GM18505 (cell line): ENCODE data around the gene EPB41L4B.

Experiments
- ATAC-seq: cut with Tn5 transposase; IDR thresholded peaks from one replicate; pipeline ENCODE4 v1.9.1; 2021; ENCODE audit not compliant: unreplicated experiment
- POLR2A ChIP-seq: IDR thresholded peaks from 4 replicates; pipeline ENCODE4 v1.6.1; 2011; ENCODE audit warnings: borderline replicate concordance; ENCODE audit not compliant: insufficient read depth, insufficient read length; ENCODE audit errors: extremely low read depth

The EPB41L4B gene

DNA sequence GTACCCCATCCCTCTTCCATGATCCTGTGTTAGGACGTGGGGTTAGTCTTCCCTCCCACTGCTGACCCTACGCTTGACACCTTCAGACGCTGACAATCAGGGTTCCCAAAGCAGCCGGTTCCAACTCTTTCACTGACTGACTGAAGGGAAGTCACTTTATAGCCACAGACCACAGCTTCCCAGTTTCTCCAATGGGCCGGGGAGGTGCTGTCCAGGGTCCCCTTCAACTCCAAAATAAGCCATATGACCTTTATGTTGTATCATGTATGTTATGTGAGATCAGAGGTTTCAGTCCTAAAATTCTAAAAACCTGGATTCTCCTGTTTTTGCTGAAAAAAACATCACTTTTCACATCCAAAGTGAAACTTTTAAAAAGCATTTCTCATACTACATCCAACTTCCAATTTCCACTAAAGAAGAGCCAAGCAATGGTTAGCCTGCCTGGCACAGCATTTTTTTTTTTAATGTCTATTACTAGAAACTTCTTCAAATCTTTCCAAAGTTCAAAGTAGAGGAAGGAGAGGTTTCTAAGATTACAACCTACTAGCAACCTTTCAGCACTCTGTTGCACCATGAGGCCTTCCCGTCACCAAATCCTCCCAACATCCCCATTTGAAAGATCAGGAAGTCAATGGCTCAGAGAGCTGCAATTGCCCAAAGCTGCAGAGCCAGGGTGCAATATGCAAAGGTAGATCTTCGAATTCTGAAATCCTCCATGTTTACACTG, 5.2 kb downstream of the EPB41L4B start:
- TF ChIP-seq POLR2A: no peak
- ATAC-seq: no peak

DNA sequence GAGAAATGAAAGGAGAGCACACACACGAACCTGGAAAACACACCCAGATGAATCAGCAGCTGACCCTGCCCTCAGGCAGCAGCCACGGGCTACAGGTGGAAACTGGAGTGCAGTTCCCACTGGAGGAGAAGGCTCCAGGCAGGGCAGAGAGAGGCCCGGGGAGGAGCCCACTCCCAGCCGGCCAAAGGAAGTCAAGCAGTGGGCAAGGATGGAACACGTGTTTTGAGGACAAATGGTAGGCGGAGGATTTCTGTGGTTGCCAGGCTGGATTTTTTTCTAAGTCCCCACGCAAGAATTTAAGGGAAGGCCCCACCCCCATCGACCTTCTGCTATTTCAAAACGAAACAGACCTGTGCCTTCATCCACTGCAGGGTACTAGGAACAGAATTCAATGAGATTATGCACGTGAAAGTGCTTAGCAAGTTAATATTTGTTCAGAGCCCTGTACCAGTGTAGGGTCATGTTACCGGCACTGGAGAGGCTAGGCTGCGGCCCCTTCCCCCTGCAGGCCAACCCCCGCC, 6.8 kb downstream of the EPB41L4B start:
- no peak for ATAC-seq
- TF ChIP-seq POLR2A: no peak

DNA sequence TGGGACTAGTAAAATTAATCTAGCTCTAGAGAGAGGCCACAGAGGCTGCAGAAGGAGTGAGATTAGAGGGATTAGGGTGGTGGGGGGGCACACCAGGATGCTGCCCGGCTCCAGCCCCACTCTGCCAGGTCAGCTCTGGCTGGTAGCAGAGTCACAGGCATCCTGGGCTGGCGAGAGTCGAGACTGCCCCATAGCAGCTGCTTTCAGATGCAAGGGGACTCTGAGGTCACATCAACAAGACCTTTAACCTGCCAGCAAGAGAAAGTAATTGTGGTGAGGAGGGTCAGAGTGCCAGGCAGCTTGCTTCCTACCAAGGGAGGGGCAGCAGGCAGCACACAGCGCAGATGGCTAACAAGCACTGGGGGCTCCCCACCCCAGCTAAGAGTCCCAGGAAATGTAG, 7.5 kb downstream of the EPB41L4B start:
- TF ChIP-seq POLR2A: no peak
- ATAC-seq: no peak

DNA sequence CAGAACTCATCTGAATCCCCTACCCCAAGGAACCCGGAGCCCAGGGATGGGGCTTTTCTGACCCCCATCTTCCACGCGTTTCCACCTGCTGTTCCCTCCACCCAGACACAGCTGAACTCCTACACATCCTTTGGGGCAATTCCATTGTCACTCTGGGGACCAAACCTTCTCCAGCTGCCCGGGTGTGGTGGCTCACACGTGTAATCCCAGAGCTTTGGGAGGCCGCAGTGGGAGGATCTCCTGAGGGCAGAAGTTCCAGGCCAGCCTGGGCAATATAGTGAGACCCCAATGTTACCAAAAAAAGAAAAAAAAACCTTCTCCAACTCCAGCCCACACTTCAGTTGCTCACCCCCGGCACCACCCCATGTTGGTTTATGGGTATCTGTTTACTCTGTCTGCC, 8.1 kb downstream of the EPB41L4B start:
- ATAC-seq: no peak
- TF ChIP-seq POLR2A: no peak

DNA sequence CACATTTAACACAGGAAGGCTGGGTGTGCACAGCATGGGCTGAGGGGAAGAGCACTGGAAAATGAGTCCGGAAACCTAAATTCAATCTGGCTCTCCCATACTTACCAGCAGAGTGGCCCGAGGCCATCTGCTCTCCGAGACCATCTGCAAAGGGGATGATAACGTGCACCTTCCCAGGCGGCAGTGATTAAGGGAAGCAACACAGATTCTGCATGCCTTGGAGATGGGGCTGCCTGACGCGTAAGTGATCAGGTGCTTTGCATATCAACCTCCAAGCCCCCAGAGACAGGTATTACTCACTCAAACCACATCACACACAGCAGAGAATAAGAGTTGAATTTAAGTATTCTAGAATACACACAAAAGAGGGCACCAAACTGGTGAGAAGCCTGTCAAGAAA, 9.1 kb downstream of the EPB41L4B start:
- no peak for ATAC-seq

DNA sequence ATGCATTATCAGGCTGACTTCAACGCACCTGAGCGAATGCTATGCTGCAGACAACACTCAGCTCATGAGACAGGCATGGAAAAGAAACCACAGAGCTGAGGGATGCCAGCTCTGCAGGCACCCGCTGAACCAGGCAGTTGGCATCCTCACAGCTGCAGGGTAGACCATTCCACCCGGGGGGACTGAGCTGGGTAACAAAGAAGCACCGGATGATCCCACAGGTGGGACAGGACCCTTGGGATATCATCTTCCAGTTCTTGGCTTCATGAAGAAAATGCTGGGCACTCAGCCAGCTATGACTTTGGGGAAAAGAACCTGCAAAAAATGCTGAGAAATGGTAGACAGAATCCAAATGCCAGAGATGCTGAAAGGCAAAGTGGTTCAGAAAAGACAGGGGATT, 9.6 kb downstream of the EPB41L4B start:
- no peak for ATAC-seq
- no peak for TF ChIP-seq POLR2A

More for the DNA sequence above, 9.1 kb downstream of the EPB41L4B start:
- TF ChIP-seq POLR2A: no peak

DNA sequence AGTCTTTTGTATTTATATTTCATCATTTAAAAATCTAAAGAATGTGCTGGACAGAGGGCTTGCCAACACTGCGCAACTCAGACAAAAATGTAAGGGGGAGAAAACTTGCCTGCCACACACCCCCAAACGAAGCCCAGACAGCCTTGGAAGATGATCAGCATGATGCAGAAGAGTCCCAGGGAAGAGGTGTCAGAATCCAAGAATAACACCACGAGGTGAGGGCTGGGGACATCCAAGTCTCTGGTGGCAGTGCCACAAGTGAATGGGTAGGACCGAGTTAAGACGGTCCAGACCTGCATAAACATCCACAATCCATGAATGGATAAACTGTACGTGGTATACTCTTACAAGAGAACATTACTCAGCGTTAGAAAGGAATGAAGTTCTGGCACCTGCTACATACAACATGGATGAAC, 10.4 kb downstream of the EPB41L4B start:
- TF ChIP-seq POLR2A: no peak
- ATAC-seq: no peak

DNA sequence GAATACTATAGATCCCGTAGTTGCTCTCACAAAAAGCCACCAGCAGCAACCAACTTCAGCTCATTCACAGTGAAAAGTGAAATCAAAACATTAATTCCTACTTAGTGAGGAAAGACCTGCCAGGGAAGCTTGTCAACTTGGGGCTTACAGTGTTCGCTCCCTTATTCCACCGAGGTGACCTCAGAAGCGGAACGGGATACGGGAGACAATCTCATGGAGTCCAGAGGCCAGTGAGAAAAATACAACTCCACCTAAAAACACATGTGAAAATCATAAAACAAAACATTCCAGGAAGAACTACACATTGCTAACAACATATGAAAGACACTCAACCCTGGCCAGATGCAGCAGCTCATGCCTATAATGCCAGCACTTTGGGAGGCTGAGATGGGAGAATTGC, 11.6 kb downstream of the EPB41L4B start:
- no peak for ATAC-seq
- no peak for TF ChIP-seq POLR2A

DNA sequence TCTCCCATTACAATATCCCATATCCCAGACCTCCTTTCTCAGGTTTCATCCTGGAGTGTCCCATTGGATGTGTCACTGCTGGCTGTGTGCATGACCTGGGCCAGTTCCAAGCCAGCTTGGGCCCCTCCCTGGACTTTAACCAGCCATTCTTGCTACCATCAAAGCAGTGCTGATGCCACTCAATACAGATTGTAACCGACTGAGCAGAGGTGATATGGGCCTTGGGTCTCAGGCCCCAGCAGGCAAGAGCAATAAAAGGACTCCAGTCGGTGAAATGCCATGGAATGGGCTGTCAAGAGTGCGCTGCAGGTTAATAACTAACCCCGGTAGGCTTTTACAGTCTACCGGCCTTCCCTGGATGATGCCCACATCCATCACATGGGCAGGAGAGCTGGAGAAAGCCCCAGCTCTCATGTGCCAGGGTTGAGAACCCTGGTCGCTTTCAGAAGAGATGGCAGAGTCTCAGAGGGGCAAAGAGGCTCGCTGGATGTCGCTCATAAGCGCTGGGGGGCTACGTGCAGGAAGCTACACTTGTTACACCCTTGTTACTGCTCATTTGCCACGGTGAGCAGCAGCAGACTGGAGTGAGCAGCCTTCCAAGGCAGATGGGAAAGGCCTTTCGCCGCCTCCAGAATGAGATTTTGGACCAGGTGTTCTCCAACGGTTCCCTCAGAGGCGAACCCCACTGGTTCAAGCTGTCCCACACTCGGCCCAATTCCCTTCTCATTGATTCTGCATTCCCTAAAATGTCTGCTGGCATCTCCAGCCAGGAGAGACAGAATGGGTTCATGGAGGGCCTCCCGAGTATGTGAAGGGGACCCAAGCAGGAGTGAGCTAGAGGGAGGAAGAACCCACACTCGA, 13.2 kb downstream of the EPB41L4B start:
- ATAC-seq: no peak
- no peak for TF ChIP-seq POLR2A

DNA sequence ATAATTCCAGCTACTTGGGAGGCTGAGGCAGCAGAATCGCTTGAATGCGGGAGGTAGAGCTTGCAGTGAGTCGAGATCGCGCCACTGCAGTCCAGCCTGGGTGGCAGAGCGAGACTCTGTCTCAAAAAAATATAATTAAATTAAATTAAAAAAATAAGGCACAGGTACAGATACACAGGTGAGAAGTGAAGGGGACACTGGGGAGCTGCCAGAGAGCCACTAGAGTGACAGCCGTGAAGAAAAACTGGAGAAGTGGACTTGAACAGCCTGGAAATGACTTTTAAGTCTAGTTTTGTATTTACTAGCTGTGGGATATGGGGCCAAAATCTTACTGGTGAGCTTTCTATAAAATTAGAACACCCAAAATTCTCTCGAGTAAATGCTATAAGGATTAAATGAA, 15.1 kb downstream of the EPB41L4B start:
- TF ChIP-seq POLR2A: no peak
- ATAC-seq: no peak

DNA sequence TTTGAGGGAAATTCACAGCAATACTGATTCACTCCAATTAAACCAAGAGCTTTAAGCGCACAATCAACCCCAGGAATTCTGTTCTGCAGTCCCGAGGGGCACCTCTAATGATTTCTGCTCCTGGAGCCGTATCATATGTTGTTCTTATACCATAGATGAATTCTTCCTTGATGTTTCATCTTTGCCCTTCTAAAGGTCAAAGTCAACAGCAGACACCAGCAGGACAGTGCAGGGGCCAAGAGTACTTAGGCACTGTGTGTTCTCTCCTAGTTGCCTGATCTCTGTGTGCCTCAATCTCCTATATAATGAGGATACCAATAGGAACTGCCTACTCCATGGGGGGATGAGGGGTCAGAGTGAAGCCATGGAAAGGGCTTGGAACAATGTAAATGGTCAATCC, 16.5 kb downstream of the EPB41L4B start:
- no peak for ATAC-seq
- TF ChIP-seq POLR2A: no peak

DNA sequence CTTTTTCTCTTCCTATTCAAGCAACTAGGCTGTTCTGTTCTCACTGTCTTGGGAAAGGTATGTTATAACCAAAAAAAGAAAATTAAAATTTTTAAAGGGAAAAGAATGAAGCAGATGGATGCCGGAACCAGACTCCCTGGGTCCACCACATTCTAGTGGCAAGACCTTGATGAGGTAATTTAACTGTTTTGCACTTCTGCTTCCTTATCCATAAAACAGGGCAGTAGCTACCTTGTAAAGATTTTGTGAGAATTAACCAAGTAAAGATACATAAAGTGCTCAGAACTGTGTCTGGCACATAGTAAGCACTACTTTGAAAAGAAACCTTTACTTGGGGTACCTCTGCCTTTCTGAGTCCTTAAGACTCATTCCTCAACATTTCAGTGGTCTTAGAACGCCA, 17.0 kb downstream of the EPB41L4B start:
- no peak for TF ChIP-seq POLR2A
- ATAC-seq: no peak

DNA sequence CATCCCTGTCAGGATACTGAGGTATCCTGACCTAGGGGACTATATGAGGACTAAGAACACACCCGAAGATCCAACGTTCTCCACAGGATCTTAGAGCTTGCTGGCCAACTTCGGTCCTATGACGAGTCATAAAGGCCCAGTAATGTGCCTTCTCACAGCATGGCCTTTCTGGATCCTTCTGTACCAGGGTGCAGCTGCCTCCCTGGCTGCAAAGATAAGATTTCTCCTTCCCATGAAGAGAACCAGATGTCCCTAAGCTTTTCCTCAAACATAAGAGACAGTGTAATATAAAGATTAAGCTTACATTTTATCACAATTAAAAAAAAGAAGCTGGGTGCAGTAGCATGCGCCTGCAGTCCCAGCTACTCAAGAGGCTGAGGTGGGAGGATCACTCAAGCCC, 18.3 kb downstream of the EPB41L4B start:
- no peak for ATAC-seq
- no peak for TF ChIP-seq POLR2A

DNA sequence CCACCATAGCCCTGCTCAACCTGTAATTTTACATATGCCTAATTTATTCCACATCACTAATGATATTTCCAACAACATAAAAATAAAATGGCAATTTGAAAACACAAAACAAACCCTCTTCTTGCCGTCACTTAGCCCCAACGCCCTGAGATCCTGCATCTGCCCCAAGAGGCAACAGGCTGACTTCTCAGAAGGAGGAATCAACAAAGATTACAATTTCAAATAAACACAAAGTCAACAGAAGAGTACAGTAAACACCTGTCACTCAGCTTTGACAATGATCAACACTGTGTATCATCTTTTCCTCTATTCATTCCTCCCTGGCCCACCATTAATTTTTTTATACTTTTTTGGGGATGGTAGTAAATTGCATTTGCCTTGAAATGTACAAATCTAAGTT, 19.8 kb downstream of the EPB41L4B start:
- no peak for ATAC-seq
- TF ChIP-seq POLR2A: no peak
